H9 (cell line): ENCODE results near the gene ACTL9. TPM values are rescaled to one million over a fixed set of nuclear protein-coding genes. Genes with fewer than 3 reads are reported as not detected.

Experiments
- DNase-seq: peaks from one replicate; pipeline ENCODE4 v3.0.0-alpha.2; 2017
- H2AFZ ChIP-seq: one replicate; pipeline ENCODE4 v1.6.1; 2013; ENCODE audit warnings: mild to moderate bottlenecking, low read length, control low read depth, moderate library complexity
- H2AK5ac ChIP-seq: 2 replicates; pipeline ENCODE4 v1.6.1; 2013; ENCODE audit warnings: low read length, control low read depth, mixed read lengths; ENCODE audit not compliant: insufficient read length
- H2BK120ac ChIP-seq: one replicate; pipeline ENCODE4 v1.6.1; 2013; ENCODE audit warnings: low read depth, mild to moderate bottlenecking, low read length, control low read depth, inconsistent platforms; ENCODE audit not compliant: poor library complexity, severe bottlenecking
- H2BK12ac ChIP-seq: 2 replicates; pipeline ENCODE4 v1.6.1; 2013; ENCODE audit warnings: low read length, control low read depth, mixed read lengths, low read depth; ENCODE audit not compliant: insufficient read length
- H2BK15ac ChIP-seq: 2 replicates; pipeline ENCODE4 v1.6.1; 2013; ENCODE audit warnings: low read depth, low read length, control low read depth
- H2BK20ac ChIP-seq: one replicate; pipeline ENCODE4 v1.6.1; 2013; ENCODE audit warnings: low read depth, mild to moderate bottlenecking, low read length, control low read depth, inconsistent platforms; ENCODE audit not compliant: poor library complexity, severe bottlenecking
- H2BK5ac ChIP-seq: 2 replicates; pipeline ENCODE4 v1.6.1; 2013; ENCODE audit warnings: low read length, control low read depth, mixed read lengths; ENCODE audit not compliant: insufficient read length
- H3K14ac ChIP-seq: 2 replicates; pipeline ENCODE4 v1.6.1; 2013; ENCODE audit warnings: low read length, control low read depth; ENCODE audit not compliant: insufficient read depth
- H3K18ac ChIP-seq: 2 replicates; pipeline ENCODE4 v1.6.1; 2013; ENCODE audit warnings: low read depth, mild to moderate bottlenecking, mixed read lengths, low read length, control low read depth; ENCODE audit not compliant: insufficient read length
- H3K23ac ChIP-seq: 2 replicates; pipeline ENCODE4 v1.6.1; 2013; ENCODE audit warnings: low read length, control low read depth, mixed read lengths, low read depth; ENCODE audit not compliant: insufficient read length
- H3K23me2 ChIP-seq: 2 replicates; pipeline ENCODE4 v1.6.1; 2013; ENCODE audit warnings: low read depth, mild to moderate bottlenecking, mixed read lengths, low read length, control low read depth; ENCODE audit not compliant: insufficient read length, poor library complexity, severe bottlenecking
- H3K27ac ChIP-seq: 2 replicates; pipeline ENCODE4 v1.5.1; 2013; ENCODE audit warnings: low read length, control low read depth, mixed read lengths, low read depth; ENCODE audit not compliant: insufficient read length
- H3K27me3 ChIP-seq: 2 replicates; pipeline ENCODE4 v1.6.1; 2013; ENCODE audit warnings: low read length, control low read depth, inconsistent platforms; ENCODE audit not compliant: insufficient read depth
- H3K4ac ChIP-seq: 2 replicates; pipeline ENCODE4 v1.6.1; 2013; ENCODE audit warnings: low read depth, mild to moderate bottlenecking, control low read depth, inconsistent platforms, low read length, moderate library complexity
- H3K4me1 ChIP-seq: 2 replicates; pipeline ENCODE4 v1.6.1; 2013; ENCODE audit warnings: low read length, control low read depth, inconsistent platforms; ENCODE audit not compliant: insufficient read depth
- H3K4me2 ChIP-seq: 2 replicates; pipeline ENCODE4 v1.6.1; 2013; ENCODE audit warnings: low read length, control low read depth, mixed read lengths; ENCODE audit not compliant: insufficient read length, insufficient read depth
- H3K56ac ChIP-seq: 2 replicates; pipeline ENCODE4 v1.6.1; 2013; ENCODE audit warnings: low read depth, mild to moderate bottlenecking, mixed read lengths, low read length, control low read depth; ENCODE audit not compliant: insufficient read length
- H3K79me1 ChIP-seq: 2 replicates; pipeline ENCODE4 v1.6.1; 2013; ENCODE audit warnings: low read depth, mild to moderate bottlenecking, moderate library complexity, low read length, control low read depth, inconsistent platforms; ENCODE audit not compliant: insufficient read depth, poor library complexity, severe bottlenecking
- H3K79me2 ChIP-seq: 2 replicates; pipeline ENCODE4 v1.6.1; 2013; ENCODE audit warnings: low read length, control low read depth, inconsistent platforms; ENCODE audit not compliant: insufficient read depth
- H3K9ac ChIP-seq: 2 replicates; pipeline ENCODE4 v1.6.1; 2013; ENCODE audit warnings: low read length, control low read depth, mixed read lengths; ENCODE audit not compliant: insufficient read length; ENCODE audit errors: extremely low read depth
- H3K9me3 ChIP-seq: one replicate; pipeline ENCODE4 v1.6.1; 2013; ENCODE audit warnings: low read depth, low read length, inconsistent platforms; ENCODE audit not compliant: control insufficient read depth
- H3T11ph ChIP-seq: one replicate; pipeline ENCODE4 v1.6.1; 2013; ENCODE audit warnings: mild to moderate bottlenecking, low read length, control low read depth, inconsistent platforms
- H4K20me1 ChIP-seq: one replicate; pipeline ENCODE4 v1.6.1; 2013; ENCODE audit not compliant: control insufficient read depth, insufficient read length, insufficient read depth
- H4K5ac ChIP-seq: 2 replicates; pipeline ENCODE4 v1.6.1; 2013; ENCODE audit warnings: low read depth, mild to moderate bottlenecking, mixed read lengths, low read length, control low read depth; ENCODE audit not compliant: insufficient read length
- H4K8ac ChIP-seq: replicated peaks from 2 replicates; pipeline ENCODE4 v1.6.1; 2013; ENCODE audit warnings: low read length, control low read depth, mixed read lengths, low read depth; ENCODE audit not compliant: insufficient read length
- H4K91ac ChIP-seq: 2 replicates; pipeline ENCODE4 v1.6.1; 2013; ENCODE audit warnings: low read depth, mild to moderate bottlenecking, moderate library complexity, mixed read lengths, low read length, control low read depth; ENCODE audit not compliant: insufficient read length
- H3K27ac Mint-ChIP-seq, 3 experiments: 2 replicates in 2 of 3; 3 replicates in 1 of 3; pipeline ENCODE4 v1.8.0; 2020 to 2021; ENCODE audit warnings: mixed read lengths in 3 of 3, mild to moderate bottlenecking in 1 of 3, moderate library complexity in 1 of 3
- H3K27me3 Mint-ChIP-seq: 2 replicates; pipeline ENCODE4 v1.8.0; 2021; ENCODE audit warnings: low read depth, mild to moderate bottlenecking, moderate library complexity, mixed read lengths
- H3K36me3 Mint-ChIP-seq, 3 experiments: 2 replicates in 2 of 3; 3 replicates in 1 of 3; pipeline ENCODE4 v1.8.0; 2020 to 2021; ENCODE audit warnings: low read depth in 3 of 3, mixed read lengths in 3 of 3; ENCODE audit not compliant: insufficient read depth in 1 of 3
- H3K4me1 Mint-ChIP-seq, 2 experiments: 2 replicates each; pipeline ENCODE4 v1.8.0; 2020; ENCODE audit warnings: mixed read lengths in 2 of 2
- H3K4me3 Mint-ChIP-seq, 2 experiments: 2 replicates in 1 of 2; 3 replicates in 1 of 2; pipeline ENCODE4 v1.8.0; 2020 to 2021; ENCODE audit warnings: mild to moderate bottlenecking in 2 of 2, mixed read lengths in 2 of 2, moderate library complexity in 1 of 2
- H3K9me3 Mint-ChIP-seq, 2 experiments: 2 replicates in 1 of 2; 3 replicates in 1 of 2; pipeline ENCODE4 v1.8.0; 2020; ENCODE audit warnings: mild to moderate bottlenecking in 2 of 2, mixed read lengths in 2 of 2, moderate library complexity in 1 of 2
- WGBS: extraction: QIAGEN DNeasy Blood & Tissue Kit; methylation state at CpG from one replicate; pipeline ENCODE4 v1.1.7; 2013; ENCODE audit warnings: missing lambda C conversion rate, low lambda C conversion rate, mixed read lengths; ENCODE audit not compliant: insufficient read length; ENCODE audit errors: extremely low coverage; 5-methylcytosine and 5-hydroxymethylcytosine counted together
- total RNA-seq: library from RNA; stranded (reverse); gene quantifications from 2 replicates; pipeline ENCODE4 v1.2.1, GENCODE V29; 2021
- TF ChIP-seq, protein P1 (sequence below): fragments of 200-600 bp; sonication (generic); conservative IDR thresholded peaks from 3 replicates; pipeline ENCODE4 v1.8.0; 2021; ENCODE audit warnings: antibody characterized with exemption, mild to moderate bottlenecking

Gene ACTL9
- total RNA-seq, 1 experiment from 2014 or later: not detected

DNA sequence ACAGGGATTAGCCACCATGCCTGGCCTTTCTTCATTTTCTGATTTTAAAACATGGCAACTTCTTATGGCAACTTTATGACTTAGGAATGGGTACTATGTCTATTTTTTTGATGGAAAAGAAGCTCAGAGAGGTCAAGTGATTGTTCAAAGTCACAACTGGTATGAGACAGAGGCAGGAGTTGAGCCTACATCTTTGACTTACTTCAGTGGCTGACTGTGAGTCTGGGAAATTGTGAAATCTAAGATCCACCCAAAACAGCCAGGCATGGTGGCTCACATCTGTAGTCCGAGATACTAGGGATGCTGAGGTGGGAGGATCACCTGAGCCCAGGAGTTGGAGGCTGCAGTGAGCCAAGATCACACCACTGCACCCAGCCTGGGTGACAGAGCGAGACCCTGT is 2.4 kb upstream of the ACTL9 start:
- peaks cover 0 to 3% of the 10 kb centered on the region in 2 experiments; a peak in 2 of 4 replicates for H3K4me1 Mint-ChIP-seq
- Histone ChIP-seq H2BK5ac (no peak overlapping the region), H4K8ac (no peak overlapping the region), H3K23ac (no peak overlapping the region), H2AFZ (no peak overlapping the region), H3K18ac (no peak overlapping the region), H3K23me2 (no peaks in the 10 kb centered on the region), H3K27ac (no peak overlapping the region), H3K14ac (no peak overlapping the region), H2BK12ac (no peak overlapping the region), H2BK15ac (no peak overlapping the region), H4K5ac (no peak overlapping the region), H3K79me1 (no peaks in the 10 kb centered on the region), H4K20me1 (no peaks in the 10 kb centered on the region), H3K79me2 (no peaks in the 10 kb centered on the region), H3K27me3 (no peaks in the 10 kb centered on the region; the same call in 1 of the 2 replicates), H2BK120ac (no peak overlapping the region), H3T11ph (no peak overlapping the region), H2BK20ac (no peak overlapping the region), H3K4ac (no peak overlapping the region), H3K4me2 (no peak overlapping the region), H3K9ac (no peak overlapping the region), H3K56ac (no peak overlapping the region), H2AK5ac (no peak overlapping the region), H4K91ac (no peak overlapping the region), H3K4me1 (no peaks in the 10 kb centered on the region), H3K9me3 (no peaks in the 10 kb centered on the region)
- H3K4me3 Mint-ChIP-seq: no peak overlapping the region
- no CpG with 5 or more reads among the region's 2 CpGs for WGBS
- DNase-seq: no peak
- TF ChIP-seq, protein P1, sequence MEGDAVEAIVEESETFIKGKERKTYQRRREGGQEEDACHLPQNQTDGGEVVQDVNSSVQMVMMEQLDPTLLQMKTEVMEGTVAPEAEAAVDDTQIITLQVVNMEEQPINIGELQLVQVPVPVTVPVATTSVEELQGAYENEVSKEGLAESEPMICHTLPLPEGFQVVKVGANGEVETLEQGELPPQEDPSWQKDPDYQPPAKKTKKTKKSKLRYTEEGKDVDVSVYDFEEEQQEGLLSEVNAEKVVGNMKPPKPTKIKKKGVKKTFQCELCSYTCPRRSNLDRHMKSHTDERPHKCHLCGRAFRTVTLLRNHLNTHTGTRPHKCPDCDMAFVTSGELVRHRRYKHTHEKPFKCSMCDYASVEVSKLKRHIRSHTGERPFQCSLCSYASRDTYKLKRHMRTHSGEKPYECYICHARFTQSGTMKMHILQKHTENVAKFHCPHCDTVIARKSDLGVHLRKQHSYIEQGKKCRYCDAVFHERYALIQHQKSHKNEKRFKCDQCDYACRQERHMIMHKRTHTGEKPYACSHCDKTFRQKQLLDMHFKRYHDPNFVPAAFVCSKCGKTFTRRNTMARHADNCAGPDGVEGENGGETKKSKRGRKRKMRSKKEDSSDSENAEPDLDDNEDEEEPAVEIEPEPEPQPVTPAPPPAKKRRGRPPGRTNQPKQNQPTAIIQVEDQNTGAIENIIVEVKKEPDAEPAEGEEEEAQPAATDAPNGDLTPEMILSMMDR: no peak
- no peak overlapping the region for H3K27ac Mint-ChIP-seq
- H3K36me3 Mint-ChIP-seq: no peaks in the 10 kb centered on the region
- H3K27me3 Mint-ChIP-seq: peaks cover 34% of the 10 kb centered on the region
- peaks cover 0 to 62% of the 10 kb centered on the region in 2 experiments; a peak in 2 of 5 replicates for H3K9me3 Mint-ChIP-seq
